Right cardiac atrium (tissue), 5 donors: ENCODE measurements around the gene ZMIZ2. TPM values are rescaled to one million over a fixed set of nuclear protein-coding genes. Genes with fewer than 3 reads are reported as not detected.
"Not testable (repeated sequence)": the region's sequence is repeated elsewhere in the genome, so short reads cannot be mapped to it uniquely, and the experiment has no call there.

ENCODE experiments used
- ATAC-seq, 2 donors: fragments of 200-7000 bp; cut with Tn5 transposase; one replicate each; pipeline versions ENCODE4 v1.8.0 to v1.9.1; 2020; ENCODE audit warnings: moderate library complexity in 2 of 2, mild to moderate bottlenecking in 1 of 2
- DNase-seq, 3 donors: peaks; one replicate each; pipeline ENCODE4 v3.0.0-alpha.2; 2020
- H3K27ac ChIP-seq: one replicate; pipeline ENCODE4 v1.5.1; 2013; ENCODE audit warnings: mild to moderate bottlenecking, low read length, control low read depth, moderate library complexity
- H3K27me3 ChIP-seq: one replicate; pipeline ENCODE4 v1.6.1; 2013; ENCODE audit not compliant: control insufficient read depth, insufficient read depth
- H3K4me1 ChIP-seq: one replicate; pipeline ENCODE4 v1.6.1; 2013; ENCODE audit warnings: low read length; ENCODE audit not compliant: control insufficient read depth, insufficient read depth
- H3K4me3 ChIP-seq: one replicate; pipeline ENCODE4 v1.5.1; 2013; ENCODE audit warnings: low read length, control low read depth
- H3K9me3 ChIP-seq: one replicate; pipeline ENCODE4 v1.6.1; 2013; ENCODE audit warnings: low read length; ENCODE audit not compliant: control insufficient read depth
- WGBS: extraction: QIAGEN DNeasy Blood & Tissue Kit; methylation state at CpG from one replicate; pipeline ENCODE4 v1.1.7; 2013; 5-methylcytosine and 5-hydroxymethylcytosine counted together
- intact Hi-C, 4 donors: fragments of 100-400 bp; cut with DNase I; formaldehyde crosslinking; loops; one replicate each; pipeline versions ENCODE4 v1.11.0 to v1.14.0; 2022 to 2023
- polyA plus RNA-seq: library from polyadenylated mRNA; stranded (reverse); fragments of 200-250 nt; gene quantifications from one replicate; pipeline ENCODE4 v1.2.3, GENCODE V29; 2013
- total RNA-seq, 4 donors: library from RNA; stranded (reverse); fragmentation: NEBNext Ultra II Directional; extraction: Animal tissue kit (Norgen Biotek cat#: 25700); gene quantifications; one replicate each; pipeline ENCODE4 v1.2.1, GENCODE V29; 2021
- donor health status: healthy with polysubstance abuse.
- donor health status: DM: no; HTN: yes; CAD: no.
- donor health status: DM: no; HTN: no; CAD: no.
- donor health status: DM: no; HTN: yes; CAD: no; lungs with severe emphysema.
- donor health status: DM: yes; HTN: yes; CAD: no.

Gene ZMIZ2
- total and polyA plus RNA-seq, 5 donors: 36.3 to 61.6 (median 49.0) TPM

DNA sequence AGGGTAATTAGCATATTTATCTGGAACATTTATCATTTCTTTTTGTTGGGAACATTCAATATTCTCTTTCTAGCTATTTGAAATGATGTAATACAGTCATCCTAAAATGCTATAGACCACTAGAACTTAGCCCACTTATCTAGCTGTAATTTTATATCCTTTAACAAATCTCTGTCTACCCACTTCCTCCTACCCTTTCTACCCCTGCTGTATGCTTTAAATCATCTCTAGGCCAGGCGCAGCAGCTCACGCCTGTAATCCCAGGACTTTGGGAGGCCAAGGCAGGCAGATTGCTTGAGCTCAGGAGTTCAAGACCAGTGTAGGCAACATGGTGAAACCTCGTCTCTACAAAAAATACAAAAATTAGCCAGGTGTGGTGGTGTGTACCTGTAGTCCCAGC, 25.8 kb downstream of the ZMIZ2 start:
- H3K9me3 ChIP-seq, ATAC-seq, H3K27me3 ChIP-seq, H3K4me1 ChIP-seq, H3K4me3 ChIP-seq, DNase-seq, H3K27ac ChIP-seq, intact Hi-C loops: not testable (repeated sequence)
- 79% methylated on average over 3 of the region's 3 CpGs for WGBS

DNA sequence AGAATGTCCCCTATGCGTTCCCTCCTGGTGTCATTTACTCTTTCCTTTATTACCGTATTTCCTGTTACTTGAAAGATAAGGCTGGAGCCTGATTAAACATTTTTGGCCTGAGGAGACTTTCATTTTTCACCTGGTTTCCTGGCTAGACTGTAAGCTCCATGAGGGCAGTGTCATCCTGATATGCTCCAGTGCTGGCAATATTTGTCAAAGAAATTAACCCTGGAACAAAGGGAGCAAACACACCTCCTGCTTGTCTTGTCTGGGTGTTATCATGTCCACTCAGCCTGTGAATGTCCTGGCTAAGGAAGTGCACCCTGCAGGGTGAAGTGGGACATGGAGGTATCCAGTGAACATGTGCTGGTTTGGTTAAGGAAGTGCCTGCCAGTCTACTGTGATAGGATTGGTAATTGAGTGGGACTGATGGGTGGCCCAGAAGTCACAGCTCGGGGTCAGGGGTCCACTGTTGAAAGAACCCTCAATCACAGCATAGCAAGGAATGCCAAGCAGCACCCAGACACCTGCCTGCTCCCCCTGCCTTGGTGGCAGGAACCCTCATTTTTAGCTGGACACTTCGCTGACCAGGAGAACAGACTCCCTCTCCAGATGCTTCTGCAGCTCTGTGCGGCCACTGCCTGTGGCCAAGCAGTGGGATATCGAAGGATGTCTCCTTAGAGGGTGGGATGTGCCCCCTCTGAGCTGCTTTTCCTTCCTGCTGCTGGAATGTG, 26.9 kb downstream of the ZMIZ2 start:
- H3K27me3 ChIP-seq: no peaks in the 10 kb centered on the region
- H3K4me1 ChIP-seq: no peaks in the 10 kb centered on the region
- DNase-seq (no peak), ATAC-seq (no peak)
- no peak overlapping the region for H3K4me3 ChIP-seq
- H3K27ac ChIP-seq: no peak overlapping the region
- intact Hi-C loops: no loop called here
- 79% methylated on average over 6 of the region's 6 CpGs for WGBS
- no peaks in the 10 kb centered on the region for H3K9me3 ChIP-seq

DNA sequence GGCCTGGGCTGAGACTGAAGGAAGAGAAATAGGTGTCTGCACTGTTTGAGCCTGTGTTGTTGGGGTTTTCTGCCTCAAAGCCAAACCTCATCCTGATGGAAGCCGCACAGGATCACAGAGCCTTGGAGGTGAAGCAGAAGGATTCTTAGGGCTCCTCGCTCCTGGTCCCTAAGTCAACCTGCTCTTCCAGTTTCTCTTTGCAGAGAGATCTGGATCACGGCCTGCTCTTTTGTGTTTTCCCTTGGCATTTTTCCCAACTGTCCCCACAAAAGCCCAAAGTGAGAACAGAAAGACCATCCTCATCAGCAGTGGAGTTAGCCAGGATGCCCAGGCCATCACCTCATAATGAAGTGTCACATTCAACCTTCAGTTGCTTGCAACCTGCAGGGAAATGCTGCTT, 27.6 kb downstream of the ZMIZ2 start:
- intact Hi-C loops: no loop called here
- Histone ChIP-seq H3K9me3 (no peaks in the 10 kb centered on the region), H3K4me1 (no peaks in the 10 kb centered on the region), H3K27me3 (no peaks in the 10 kb centered on the region), H3K27ac (no peak overlapping the region), H3K4me3 (no peak overlapping the region)
- no peak for DNase-seq
- ATAC-seq: no peak
- 83% methylated on average over 3 of the region's 3 CpGs for WGBS

- ATAC-seq: no peak
- 100% methylated on average over 1 of the region's 1 CpG for WGBS
- H3K27ac ChIP-seq: no peak overlapping the region
- no peaks in the 10 kb centered on the region for H3K27me3 ChIP-seq
- no peaks in the 10 kb centered on the region for H3K9me3 ChIP-seq
- no peaks in the 10 kb centered on the region for H3K4me1 ChIP-seq
- no peak for DNase-seq
- intact Hi-C loops: no loop called here
- H3K4me3 ChIP-seq: no peak overlapping the region
These were observed 33.8 kb downstream of the ZMIZ2 start for GRCh38 chr7:44782460-44782859.

DNA sequence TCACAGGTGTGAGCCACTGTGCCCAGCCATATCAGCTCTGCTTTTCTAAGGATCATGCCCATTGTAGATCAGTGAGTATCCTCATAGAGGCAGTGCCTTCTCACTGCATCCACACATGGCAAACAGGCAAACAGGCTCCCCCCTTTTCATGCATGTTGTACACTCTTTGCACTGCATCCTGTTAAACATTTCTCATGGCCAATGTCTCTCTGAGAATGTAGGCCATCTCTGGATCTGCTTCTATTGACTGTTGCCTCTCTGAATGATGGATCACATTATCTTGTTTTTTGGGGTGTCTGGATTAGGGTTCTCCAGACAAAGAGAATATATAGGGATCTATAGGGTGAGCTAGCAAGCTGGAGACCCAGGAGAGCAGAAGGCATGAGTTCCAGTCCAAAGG, 34.8 kb downstream of the ZMIZ2 start:
- Histone ChIP-seq H3K27me3 (no peaks in the 10 kb centered on the region), H3K9me3 (no peaks in the 10 kb centered on the region), H3K27ac (no peak overlapping the region), H3K4me1 (no peaks in the 10 kb centered on the region), H3K4me3 (no peak overlapping the region)
- intact Hi-C loops: no loop called here
- DNase-seq (no peak), ATAC-seq (no peak)

DNA sequence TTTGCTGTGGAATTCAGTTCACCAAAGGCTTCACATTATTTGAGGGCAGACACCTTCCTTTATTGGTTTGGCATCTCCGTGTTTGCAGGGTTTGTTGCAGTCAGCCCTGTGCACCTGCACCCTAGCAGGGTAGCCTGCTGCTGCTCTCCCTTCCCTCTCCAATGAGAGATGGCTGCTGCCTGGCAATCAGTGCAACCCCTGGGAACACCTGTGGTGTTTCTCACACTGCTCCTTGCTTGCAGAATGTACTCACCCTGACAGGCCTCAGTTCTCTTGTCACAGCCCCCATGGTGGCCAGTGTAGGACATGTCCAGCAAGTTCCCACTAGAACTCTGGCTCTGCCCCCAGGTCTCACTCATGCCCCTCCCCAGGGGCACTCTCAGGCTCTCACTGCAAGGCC, 35.7 kb downstream of the ZMIZ2 start:
- Histone ChIP-seq H3K27me3 (no peaks in the 10 kb centered on the region), H3K4me1 (no peaks in the 10 kb centered on the region), H3K27ac (no peak overlapping the region), H3K4me3 (no peak overlapping the region), H3K9me3 (no peaks in the 10 kb centered on the region)
- intact Hi-C loops: no loop called here
- DNase-seq (no peak), ATAC-seq (peak in 1 of 2 donors; percentile 32)
- WGBS: 77% methylated on average over 1 of the region's 1 CpG

DNA sequence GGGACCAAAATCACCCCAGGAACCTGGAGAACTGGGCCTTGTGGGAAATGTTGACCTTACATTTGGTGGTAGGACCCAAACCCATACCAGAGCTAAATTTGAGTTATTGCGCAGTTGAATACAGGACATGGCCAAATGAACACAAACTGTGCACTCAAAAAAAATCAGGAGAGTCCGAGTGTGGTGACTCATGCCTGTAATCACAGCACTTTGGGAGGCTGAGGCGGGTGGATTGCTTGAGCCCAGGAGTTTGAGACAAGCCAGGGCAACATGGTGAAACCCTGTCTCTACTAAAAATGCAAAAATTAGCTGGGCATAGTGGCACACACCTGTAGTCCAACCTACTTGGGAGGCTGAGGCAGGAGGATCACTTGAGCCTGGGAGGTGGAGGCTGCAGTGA, 36.6 kb downstream of the ZMIZ2 start:
- DNase-seq, H3K9me3 ChIP-seq, ATAC-seq, intact Hi-C loops, H3K4me3 ChIP-seq, H3K27ac ChIP-seq, H3K27me3 ChIP-seq, H3K4me1 ChIP-seq: not testable (repeated sequence)
- 91% methylated on average over 3 of the region's 3 CpGs for WGBS

GRCh38 chr7:44787041-44787440, 38.4 kb downstream of the ZMIZ2 start:
- no peak overlapping the region for H3K27ac ChIP-seq
- intact Hi-C loops: no loop called here
- no peak overlapping the region for H3K4me3 ChIP-seq
- peak in 1 of 2 donors; percentile 26 for ATAC-seq
- H3K4me1 ChIP-seq: no peaks in the 10 kb centered on the region
- H3K9me3 ChIP-seq: no peaks in the 10 kb centered on the region
- no peaks in the 10 kb centered on the region for H3K27me3 ChIP-seq
- WGBS: 81% methylated on average over 4 of the region's 4 CpGs
- no peak for DNase-seq

GRCh38 chr7:44787762-44788161, 39.1 kb downstream of the ZMIZ2 start:
- Histone ChIP-seq H3K27me3 (no peaks in the 10 kb centered on the region), H3K4me1 (no peaks in the 10 kb centered on the region), H3K4me3 (no peak overlapping the region), H3K9me3 (no peaks in the 10 kb centered on the region), H3K27ac (no peak overlapping the region)
- ATAC-seq (no peak), DNase-seq (no peak)
- intact Hi-C loops: no loop called here
- WGBS: 49% methylated on average over 3 of the region's 3 CpGs

GRCh38 chr7:44789990-44790389, 41.3 kb downstream of the ZMIZ2 start:
- ATAC-seq: no peak
- Histone ChIP-seq H3K9me3 (no peaks in the 10 kb centered on the region), H3K4me3 (no peak overlapping the region), H3K27ac (no peak overlapping the region), H3K4me1 (no peaks in the 10 kb centered on the region), H3K27me3 (no peaks in the 10 kb centered on the region)
- intact Hi-C loops: no loop called here
- no peak for DNase-seq
- WGBS: 89% methylated on average over 5 of the region's 5 CpGs

- intact Hi-C loops: no loop called here
- Histone ChIP-seq H3K4me3 (no peak overlapping the region), H3K4me1 (no peaks in the 10 kb centered on the region), H3K27me3 (no peaks in the 10 kb centered on the region), H3K9me3 (no peaks in the 10 kb centered on the region), H3K27ac (no peak overlapping the region)
- DNase-seq: no peak
- no peak for ATAC-seq
- WGBS: 82% methylated on average over 8 of the region's 8 CpGs
These were observed 42.9 kb downstream of the ZMIZ2 start for GRCh38 chr7:44791278-44792219.
